SK-N-SH (cell line): ENCODE data around the gene HAND2. TPM values are rescaled to one million over a fixed set of nuclear protein-coding genes. Genes with fewer than 3 reads are reported as not detected.

Experiments
- CTCF ChIA-PET: fragments of 300-600, 350-600 bp; formaldehyde crosslinking; extraction: SDS; loops from one replicate; lab custom pipeline; 2021; lab: Yijun Ruan, JAX
- POLR2A ChIA-PET: fragments of 350-600 bp; sonication (Branson Sonifier 250); formaldehyde crosslinking; extraction: SDS; loops from one replicate; lab custom pipeline; 2020; ENCODE audit warnings: antibody characterized with exemption, inconsistent platforms; lab: Yijun Ruan, JAX
- DNase-seq: peaks from one replicate; pipeline ENCODE4 v3.0.0; 2012
- H2AFZ ChIP-seq: fragments of 200-600 bp; sonication (generic); 2 replicates; pipeline ENCODE4 v1.8.1; 2016; ENCODE audit warnings: antibody characterized with exemption, mild to moderate bottlenecking, low read depth
- H3F3A ChIP-seq: fragments of 200-600 bp; sonication (generic); replicated peaks from 2 replicates; pipeline ENCODE3; 2016; ENCODE audit warnings: antibody characterized with exemption, mild to moderate bottlenecking; ENCODE audit not compliant: insufficient read depth
- H3K27ac ChIP-seq, 2 experiments: fragments of 200-500 bp in 1 of 2; fragments of 200-600 bp in 1 of 2; sonication (Bioruptor generic) in 1 of 2; sonication (generic), shearing (Covaris generic) in 1 of 2; 2 replicates each; pipeline versions ENCODE4 v1.5.1 to v1.6.1; 2014 to 2016; ENCODE audit warnings: low read depth in 2 of 2, inconsistent platforms in 1 of 2, low read length in 1 of 2, mild to moderate bottlenecking in 1 of 2, mixed read lengths in 1 of 2
- H3K27me3 ChIP-seq: fragments of 200-600 bp; sonication (generic), shearing (Covaris generic); 2 replicates; pipeline ENCODE4 v1.6.1; 2016; ENCODE audit warnings: mixed run types; ENCODE audit not compliant: insufficient read depth
- H3K36me3 ChIP-seq, 2 experiments: fragments of 200-500 bp in 1 of 2; fragments of 200-600 bp in 1 of 2; sonication (Bioruptor generic) in 1 of 2; sonication (generic) in 1 of 2; replicated peaks in 1 of 2; 2 replicates each; pipeline versions ENCODE3 to v1.5.1; 2014 to 2016; ENCODE audit warnings: low read length in 1 of 2, mild to moderate bottlenecking in 1 of 2; ENCODE audit not compliant: insufficient read depth in 2 of 2, control insufficient read depth in 1 of 2
- H3K4me1 ChIP-seq, 2 experiments: fragments of 200-500 bp in 1 of 2; fragments of 200-600 bp in 1 of 2; sonication (Bioruptor generic) in 1 of 2; sonication (generic), shearing (Covaris generic) in 1 of 2; 2 replicates each; pipeline versions ENCODE4 v1.5.1 to v1.6.1; 2014 to 2016; ENCODE audit warnings: low read depth in 1 of 2, low read length in 1 of 2, mixed run types in 1 of 2; ENCODE audit not compliant: insufficient read depth in 2 of 2, control insufficient read depth in 1 of 2
- H3K4me2 ChIP-seq: fragments of 200-600 bp; sonication (generic), shearing (Covaris generic); 2 replicates; pipeline ENCODE4 v1.6.1; 2017; ENCODE audit warnings: mixed run types
- H3K4me3 ChIP-seq, 2 experiments: fragments of 200-500 bp in 1 of 2; fragments of 200-600 bp in 1 of 2; sonication (Bioruptor generic) in 1 of 2; sonication (generic), shearing (Covaris generic) in 1 of 2; 2 replicates each; pipeline versions ENCODE4 v1.5.1 to v1.8.1; 2014 to 2016; ENCODE audit warnings: low read depth in 2 of 2, inconsistent platforms in 1 of 2, low read length in 1 of 2, mild to moderate bottlenecking in 1 of 2, mixed read lengths in 1 of 2, moderate library complexity in 1 of 2
- H3K79me2 ChIP-seq: fragments of 200-600 bp; sonication (generic); 2 replicates; pipeline ENCODE4 v1.8.1; 2017; ENCODE audit warnings: mild to moderate bottlenecking; ENCODE audit not compliant: insufficient read depth
- H3K9ac ChIP-seq: fragments of 200-600 bp; sonication (generic); 2 replicates; pipeline ENCODE4 v1.6.1; 2017; ENCODE audit warnings: mixed run types
- H3K9me2 ChIP-seq: fragments of 200-600 bp; sonication (generic); 2 replicates; pipeline ENCODE4 v1.6.1; 2017; ENCODE audit warnings: mixed run types
- H3K9me3 ChIP-seq: fragments of 200-600 bp; sonication (generic); 2 replicates; pipeline ENCODE4 v1.6.1; 2017; ENCODE audit warnings: mixed run types, mild to moderate bottlenecking, moderate library complexity
- H4K20me1 ChIP-seq: fragments of 200-600 bp; sonication (generic); 2 replicates; pipeline ENCODE4 v1.6.1; 2017; ENCODE audit warnings: mild to moderate bottlenecking, mixed run types; ENCODE audit not compliant: insufficient read depth
- FOXJ3 ChIP-seq: sonication (generic); formaldehyde crosslinking; IDR thresholded peaks from 2 replicates; pipeline ENCODE4 v1.5.1; 2020; ENCODE audit warnings: mild to moderate bottlenecking, missing genetic modification reagents
- FOXM1 ChIP-seq: IDR thresholded peaks from 2 replicates; pipeline ENCODE4 v1.4.0; 2012; ENCODE audit warnings: low read depth, mild to moderate bottlenecking
- GATA2 ChIP-seq: sonication (generic); formaldehyde crosslinking; IDR thresholded peaks from 2 replicates; pipeline ENCODE4 v1.5.0; 2020; ENCODE audit warnings: mild to moderate bottlenecking, missing genetic modification reagents
- IRF3 ChIP-seq: fragments of 150-350 bp; IDR thresholded peaks from 2 replicates; pipeline ENCODE4 v1.6.1; 2016; ENCODE audit warnings: mild to moderate bottlenecking, low read depth, low read length
- MAX ChIP-seq: IDR thresholded peaks from 2 replicates; pipeline ENCODE4 v1.4.0; 2012; ENCODE audit warnings: low read depth
- MEF2A ChIP-seq: IDR thresholded peaks from 2 replicates; pipeline ENCODE4 v1.4.0; 2012; ENCODE audit warnings: low read depth, borderline replicate concordance
- NRF1 ChIP-seq: IDR thresholded peaks from 2 replicates; pipeline ENCODE4 v1.6.1; 2012; ENCODE audit warnings: low read depth, mild to moderate bottlenecking, low read length
- PBX3 ChIP-seq: IDR thresholded peaks from 2 replicates; pipeline ENCODE4; 2012
- RAD21 ChIP-seq: IDR thresholded peaks from 2 replicates; pipeline ENCODE4 v1.6.1; 2012; ENCODE audit warnings: mild to moderate bottlenecking, low read length
- SMC3 ChIP-seq: IDR thresholded peaks from 2 replicates; pipeline ENCODE4 v1.6.1; 2012; ENCODE audit warnings: low read depth, low read length, improper control_type of control experiment
- TCF12 ChIP-seq: IDR thresholded peaks from 2 replicates; pipeline ENCODE4 v1.4.0; 2012
- USF1 ChIP-seq: IDR thresholded peaks from 2 replicates; pipeline ENCODE4 v1.4.0; 2012; ENCODE audit warnings: low read depth, borderline replicate concordance
- USF2 ChIP-seq: fragments of 150-350 bp; IDR thresholded peaks from 2 replicates; pipeline ENCODE4 v1.6.1; 2017; ENCODE audit warnings: antibody characterized with exemption, low read length, low read depth, borderline replicate concordance
- YY1 ChIP-seq: IDR thresholded peaks from 2 replicates; pipeline ENCODE4 v1.4.0; 2012; ENCODE audit warnings: low read depth, mild to moderate bottlenecking
- ZBTB33 ChIP-seq: IDR thresholded peaks from 2 replicates; pipeline ENCODE4 v1.4.0; 2012; ENCODE audit warnings: low read depth, borderline replicate concordance
- WGBS: methylation state at CpG from one replicate; pipeline ENCODE4 v1.1.6; 2017; ENCODE audit warnings: low lambda C conversion rate; 5-methylcytosine and 5-hydroxymethylcytosine counted together
- polyA plus RNA-seq, 3 experiments: library from polyadenylated mRNA; depleted of rRNA; stranded (reverse); fragments of >200 nt; gene quantifications; 2 replicates each; pipeline ENCODE4 v1.2.3, GENCODE V29; 2012

Gene HAND2
- polyA plus RNA-seq, 1 of the 3 experiments (the other 2 are of a cell fraction), result 106 TPM

GRCh38 chr4:173508386-173509035 lies 21.5 kb downstream of the HAND2 start (continued):
- no peak for TF ChIP-seq PBX3
- no peak for TF ChIP-seq SMC3
- TF ChIP-seq USF1, result no peak
- TF ChIP-seq NRF1, result no peak
- TF ChIP-seq YY1, result no peak

GRCh38 chr4:173507471-173508385 lies 22.3 kb downstream of the HAND2 start:
- H3K79me2 ChIP-seq, result peaks cover 30% of the 10 kb centered on the region
- ChIA-PET POLR2A (interaction anchor here (0.6 to 9.7 kb wide), 24 partner anchors 12 to 756 kb away, joined by 3 to 91 read pairs (median 7); partner anchors contain the start of genes HAND2 and HMGB2), CTCF (interaction anchor here (0.6 to 3.6 kb wide), 15 partner anchors 10 to 713 kb away, joined by 3 to 13 read pairs (median 4); no protein-coding TSS in a partner anchor)
- no peaks in the 10 kb centered on the region for H4K20me1 ChIP-seq
- peak; percentile 83 for DNase-seq
- peak overlapping the region; percentile 82 to 99; a peak in 3 of 4 replicates for H3K27ac ChIP-seq
- peaks cover 5 to 6% of the 10 kb centered on the region in 2 experiments for H3K36me3 ChIP-seq
- H3K4me2 ChIP-seq, result peak overlapping the region; percentile 92
- no peaks in the 10 kb centered on the region for H3K9me3 ChIP-seq
- H3K9ac ChIP-seq, result peak overlapping the region; percentile 78
- peak overlapping the region; percentile 66 to 69; a peak in 3 of 4 replicates for H3K4me3 ChIP-seq
- no peaks in the 10 kb centered on the region for H3K9me2 ChIP-seq
- TF ChIP-seq ZBTB33, result no peak
- no peak for TF ChIP-seq PBX3
- no peak for TF ChIP-seq MAX
- no peak for TF ChIP-seq RAD21
- no peak for TF ChIP-seq MEF2A
- TF ChIP-seq USF2, result no peak
- no peak for TF ChIP-seq FOXM1
- TF ChIP-seq GATA2 (CRISPR knock-in tag), result peak; percentile 27
- TF ChIP-seq NRF1, result no peak
- no peak for TF ChIP-seq IRF3
- TF ChIP-seq SMC3, result no peak
- TF ChIP-seq FOXJ3, result peak; percentile 23; the same call in 1 of the 2 replicates
- TF ChIP-seq TCF12, result no peak
- peaks cover 23% of the 10 kb centered on the region for H3F3A ChIP-seq
- peak overlapping the region; percentile 61 for H2AFZ ChIP-seq
- H3K27me3 ChIP-seq, result no peaks in the 10 kb centered on the region
- WGBS, result 34% methylated on average over 26 of the region's 27 CpGs
- H3K4me1 ChIP-seq, result peaks cover 8 to 58% of the 10 kb centered on the region in 2 experiments; a peak in 3 of 4 replicates
